VCaP (cell line): ENCODE results near the gene IQCK.

Source experiments
- H3K27ac ChIP-seq: fragments of 450-650 bp; 2 replicates; pipeline ENCODE4 v1.5.1; 2017
- TF ChIP-seq, protein P1 (sequence below): fragments of 450-650 bp; conservative IDR thresholded peaks from 2 replicates; pipeline ENCODE4 v1.5.1; 2017; ENCODE audit warnings: mild to moderate bottlenecking, moderate library complexity

The IQCK gene

DNA sequence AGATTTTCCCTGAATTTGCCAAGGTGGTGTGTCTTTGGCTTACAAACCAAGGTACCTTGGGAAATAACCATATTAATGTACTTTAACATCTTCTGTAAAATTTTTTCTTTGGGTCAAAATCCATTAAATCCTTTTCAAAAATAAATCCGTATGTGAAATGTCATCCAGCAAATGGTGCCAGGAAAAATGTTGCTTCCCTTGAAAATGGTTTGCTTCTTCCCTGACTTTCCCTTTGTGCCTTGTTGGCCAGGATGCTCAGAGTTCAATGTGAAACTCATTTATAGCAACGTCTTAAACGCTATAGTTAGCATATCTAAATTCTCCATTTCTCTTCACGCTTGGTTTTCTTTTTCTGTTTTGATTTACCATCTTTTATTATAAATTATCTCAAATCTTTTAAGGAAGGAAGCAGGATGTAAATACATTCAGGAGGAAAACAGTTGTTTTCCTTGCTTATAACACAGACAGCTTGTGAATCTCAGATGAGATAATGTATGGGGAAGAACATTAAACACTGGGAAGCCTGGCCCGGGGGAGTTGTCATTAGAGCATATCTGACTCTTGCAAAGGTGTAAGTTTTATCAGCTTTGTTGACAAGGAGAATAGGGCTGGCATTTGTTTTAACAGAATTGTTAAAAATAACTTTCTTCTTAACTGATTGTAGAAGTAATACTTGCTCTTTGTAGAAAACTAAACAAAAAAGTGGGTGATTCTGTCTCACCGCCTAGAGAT is 124.5 kb downstream of the IQCK start:
- TF ChIP-seq, protein P1, sequence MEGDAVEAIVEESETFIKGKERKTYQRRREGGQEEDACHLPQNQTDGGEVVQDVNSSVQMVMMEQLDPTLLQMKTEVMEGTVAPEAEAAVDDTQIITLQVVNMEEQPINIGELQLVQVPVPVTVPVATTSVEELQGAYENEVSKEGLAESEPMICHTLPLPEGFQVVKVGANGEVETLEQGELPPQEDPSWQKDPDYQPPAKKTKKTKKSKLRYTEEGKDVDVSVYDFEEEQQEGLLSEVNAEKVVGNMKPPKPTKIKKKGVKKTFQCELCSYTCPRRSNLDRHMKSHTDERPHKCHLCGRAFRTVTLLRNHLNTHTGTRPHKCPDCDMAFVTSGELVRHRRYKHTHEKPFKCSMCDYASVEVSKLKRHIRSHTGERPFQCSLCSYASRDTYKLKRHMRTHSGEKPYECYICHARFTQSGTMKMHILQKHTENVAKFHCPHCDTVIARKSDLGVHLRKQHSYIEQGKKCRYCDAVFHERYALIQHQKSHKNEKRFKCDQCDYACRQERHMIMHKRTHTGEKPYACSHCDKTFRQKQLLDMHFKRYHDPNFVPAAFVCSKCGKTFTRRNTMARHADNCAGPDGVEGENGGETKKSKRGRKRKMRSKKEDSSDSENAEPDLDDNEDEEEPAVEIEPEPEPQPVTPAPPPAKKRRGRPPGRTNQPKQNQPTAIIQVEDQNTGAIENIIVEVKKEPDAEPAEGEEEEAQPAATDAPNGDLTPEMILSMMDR = no peak
- no peak overlapping the region for H3K27ac ChIP-seq

DNA sequence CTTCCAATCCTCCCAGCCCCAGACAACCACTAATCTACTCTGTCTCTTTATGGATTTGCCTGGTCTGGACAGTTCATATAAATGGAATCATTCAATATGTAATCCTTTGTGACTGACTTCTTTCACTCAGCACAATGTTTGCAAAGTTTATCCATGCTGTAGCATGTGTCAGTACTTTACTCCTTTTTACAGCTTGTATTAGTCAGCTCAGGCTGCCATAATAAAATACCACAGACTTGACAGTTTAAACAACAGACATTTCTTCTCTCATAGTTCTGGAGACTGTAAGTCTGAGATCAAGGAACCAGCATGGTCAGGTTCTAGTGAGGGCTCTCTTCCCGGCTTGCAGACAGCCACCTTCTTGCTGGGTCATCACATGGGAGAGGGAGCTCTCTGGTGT is 125.3 kb downstream of the IQCK start:
- TF ChIP-seq, protein P1 = no peak
- no peak overlapping the region for H3K27ac ChIP-seq

DNA sequence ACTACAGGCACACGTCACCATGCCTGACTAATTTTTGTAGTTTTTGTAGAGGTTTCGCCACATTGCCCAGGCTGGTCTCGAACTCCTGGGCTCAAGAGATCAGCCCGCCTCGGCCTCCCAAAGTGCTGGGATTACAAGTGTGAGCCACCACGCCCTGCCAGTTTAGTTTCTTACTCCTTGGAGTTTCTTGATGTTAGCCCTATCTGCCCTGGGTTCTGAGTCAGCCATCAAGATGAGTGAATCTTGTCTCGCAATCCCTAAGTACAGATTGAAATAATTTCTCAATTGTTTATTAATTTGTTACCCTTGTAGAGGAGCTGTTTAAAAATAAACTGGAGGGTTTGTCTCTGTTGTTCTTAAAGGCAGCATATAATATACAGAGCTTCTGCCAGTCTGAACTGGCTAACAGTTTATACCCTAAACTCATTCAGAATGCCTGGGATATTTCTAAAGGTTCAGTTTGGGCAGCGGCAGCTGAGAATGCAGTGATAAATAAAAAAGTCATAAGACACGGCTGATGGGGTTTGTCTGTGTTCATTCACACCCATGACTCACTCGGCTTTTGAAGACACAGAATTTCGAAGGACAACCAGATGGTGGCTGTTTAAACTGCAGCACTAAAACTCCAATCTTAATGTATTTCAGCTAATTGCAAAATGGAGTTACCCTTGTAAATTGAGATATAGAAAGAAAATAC is 127.0 kb downstream of the IQCK start:
- TF ChIP-seq, protein P1 = no peak
- H3K27ac ChIP-seq = no peak overlapping the region

DNA sequence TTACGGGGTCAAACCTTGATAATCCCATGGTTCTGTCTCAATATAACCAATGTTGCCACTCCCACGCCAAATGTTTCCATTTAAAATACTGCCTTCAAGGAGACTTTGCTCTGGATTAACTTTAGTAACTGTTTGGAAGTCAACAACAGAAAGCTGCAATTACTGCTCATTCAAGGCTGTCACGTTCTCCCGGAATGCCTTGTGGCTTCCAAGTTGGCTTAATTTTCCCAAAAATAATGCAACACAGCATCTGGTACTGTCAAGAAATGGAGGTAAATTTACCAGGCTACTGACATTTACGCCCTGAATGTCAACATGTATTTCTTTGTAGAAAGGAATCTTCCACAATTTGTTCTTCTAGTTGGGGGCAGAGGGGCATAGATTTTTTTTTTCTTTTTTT is 128.4 kb downstream of the IQCK start:
- TF ChIP-seq, protein P1 = no peak
- no peak overlapping the region for H3K27ac ChIP-seq

DNA sequence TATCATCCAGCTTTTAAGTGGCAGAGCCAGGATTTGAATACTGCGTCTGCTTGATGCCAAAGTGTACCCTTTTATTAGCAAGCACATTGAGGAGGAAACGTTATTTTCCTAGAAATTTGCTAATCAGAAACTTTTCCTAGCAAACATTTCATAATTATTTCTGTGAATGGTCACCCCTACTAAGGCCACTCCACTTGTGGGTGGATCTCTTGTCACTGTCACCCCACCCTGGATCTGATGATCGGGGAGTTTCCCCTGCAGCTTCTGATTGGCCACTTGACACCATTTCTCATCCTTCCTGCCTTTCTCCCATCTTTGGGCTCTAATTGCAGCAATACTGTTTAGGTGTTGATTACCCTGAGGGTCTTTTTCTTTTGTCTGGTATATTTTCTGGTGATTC is 130.7 kb downstream of the IQCK start:
- no peak overlapping the region for H3K27ac ChIP-seq
- TF ChIP-seq, protein P1 = no peak

DNA sequence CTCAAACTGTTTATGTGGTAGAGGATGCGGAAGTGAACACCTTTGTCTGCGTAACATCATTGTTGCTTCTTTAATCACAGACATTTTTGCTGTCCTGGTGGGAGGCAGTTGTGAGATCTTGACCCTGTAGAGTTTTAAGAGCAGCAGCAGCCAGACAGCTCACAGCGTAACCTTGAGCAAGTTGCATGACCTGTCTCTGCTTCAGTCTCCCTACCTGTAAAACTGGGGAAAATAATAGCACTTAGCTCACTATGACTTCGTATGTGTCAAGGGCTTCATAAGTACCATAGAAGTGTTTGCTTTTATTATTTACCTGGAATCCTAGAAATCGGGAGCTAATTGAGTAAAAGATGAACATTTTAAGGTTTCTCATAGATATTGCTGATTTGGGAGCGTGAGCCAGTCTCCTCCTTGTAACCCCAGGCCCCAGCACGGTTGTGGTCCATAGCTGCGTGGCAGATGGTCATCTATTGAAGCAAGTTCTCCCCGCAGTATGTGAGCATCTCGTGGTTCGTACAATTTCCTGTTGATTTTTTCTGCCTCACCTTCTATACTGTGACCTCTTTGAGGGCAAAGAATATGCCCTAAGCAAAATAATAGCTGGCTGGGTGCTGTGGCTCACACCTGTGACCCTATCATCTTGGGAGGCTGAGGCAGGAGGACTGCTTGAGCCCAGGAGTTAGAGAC is 132.2 kb downstream of the IQCK start:
- TF ChIP-seq, protein P1 = no peak

DNA sequence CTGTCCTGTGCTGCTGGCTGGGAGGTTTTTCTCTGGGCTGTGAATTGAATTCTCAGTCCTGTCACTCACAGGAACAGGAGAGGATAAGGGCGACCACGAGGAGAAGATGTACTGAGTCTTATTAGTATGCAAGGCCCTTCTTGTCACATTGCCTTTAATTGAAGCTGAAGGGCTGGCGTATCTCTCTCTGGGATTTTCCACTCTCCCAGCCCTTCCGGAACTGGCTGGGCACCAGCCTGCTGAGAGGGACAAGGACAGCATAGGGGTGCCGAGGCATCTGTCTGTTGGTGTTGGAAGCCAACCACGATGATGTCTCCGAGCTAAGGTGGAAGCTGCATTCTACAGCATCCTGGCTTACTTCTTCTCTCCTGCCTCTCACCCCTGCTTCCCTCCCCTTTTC is 133.4 kb downstream of the IQCK start:
- H3K27ac ChIP-seq = no peak overlapping the region
- TF ChIP-seq, protein P1 = no peak

More for the DNA sequence above, 132.2 kb downstream of the IQCK start:
- no peak overlapping the region for H3K27ac ChIP-seq
